Neural cell (in vitro differentiated cells): ENCODE measurements around the gene SLC12A5. TPM values are rescaled to one million over a fixed set of nuclear protein-coding genes. Genes with fewer than 3 reads are reported as not detected.
"Not testable (repeated sequence)": the region's sequence is repeated elsewhere in the genome, so short reads cannot be mapped to it uniquely, and the experiment has no call there.

Experiments
- H2AFZ ChIP-seq: fragments of 200-600, 300-800 bp; sonication (generic), shearing (Covaris generic); 2 replicates; pipeline ENCODE4 v1.6.0; 2014; ENCODE audit warnings: low read depth, mild to moderate bottlenecking, antibody characterized with exemption, low read length, moderate library complexity
- H3F3A ChIP-seq: fragments of 200-600 bp; shearing (Covaris generic); 2 replicates; pipeline ENCODE4 v1.6.1; 2016; ENCODE audit warnings: mild to moderate bottlenecking, moderate library complexity, mixed read lengths, antibody characterized with exemption, low read length; ENCODE audit not compliant: insufficient read depth, poor library complexity, severe bottlenecking
- H3K27ac ChIP-seq: fragments of 200-600, 300-800 bp; sonication (generic), shearing (Covaris generic); 2 replicates; pipeline ENCODE4 v1.5.1; 2014; ENCODE audit warnings: mild to moderate bottlenecking, low read length, moderate library complexity
- H3K27me3 ChIP-seq: fragments of 300-800, 200-600 bp; sonication (generic), shearing (Covaris generic); 2 replicates; pipeline ENCODE4 v1.6.0; 2014; ENCODE audit warnings: mild to moderate bottlenecking, low read depth, low read length, moderate library complexity; ENCODE audit not compliant: insufficient read depth
- H3K36me3 ChIP-seq: fragments of 300-800, 200-600 bp; sonication (generic), shearing (Covaris generic); 2 replicates; pipeline ENCODE4 v1.5.1; 2014; ENCODE audit warnings: mild to moderate bottlenecking, antibody characterized with exemption, low read length, moderate library complexity; ENCODE audit not compliant: insufficient read depth
- H3K4me2 ChIP-seq: fragments of 300-800, 200-600 bp; sonication (generic), shearing (Covaris generic); 2 replicates; pipeline ENCODE4 v1.6.0; 2014; ENCODE audit warnings: mild to moderate bottlenecking, low read length
- H3K4me3 ChIP-seq: fragments of 300-800, 200-600 bp; sonication (generic), shearing (Covaris generic); 2 replicates; pipeline ENCODE4 v1.5.1; 2014; ENCODE audit warnings: mild to moderate bottlenecking, low read length, moderate library complexity
- H3K79me2 ChIP-seq: fragments of 200-600 bp; shearing (Covaris generic); replicated peaks from 2 replicates; pipeline ENCODE4 v1.6.0; 2014; ENCODE audit warnings: mild to moderate bottlenecking, low read length, moderate library complexity; ENCODE audit not compliant: insufficient read depth
- H3K9ac ChIP-seq: fragments of 300-800, 200-600 bp; sonication (generic), shearing (Covaris generic); 2 replicates; pipeline ENCODE4 v1.6.1; 2016; ENCODE audit warnings: mild to moderate bottlenecking, low read length, mixed read lengths
- H3K9me2 ChIP-seq: fragments of 200-600 bp; shearing (Covaris generic); 2 replicates; pipeline ENCODE4 v1.6.1; 2016; ENCODE audit warnings: mild to moderate bottlenecking, low read length, mixed read lengths; ENCODE audit not compliant: insufficient read depth
- H3K9me3 ChIP-seq: fragments of 200-600, 300-800 bp; sonication (generic), shearing (Covaris generic); 2 replicates; pipeline ENCODE4 v1.6.1; 2016; ENCODE audit warnings: mild to moderate bottlenecking, mixed run types, low read length, moderate library complexity, mixed read lengths
- H4K20me1 ChIP-seq: fragments of 200-600 bp; shearing (Covaris generic); 2 replicates; pipeline ENCODE4 v1.6.1; 2016; ENCODE audit warnings: mild to moderate bottlenecking, mixed run types; ENCODE audit not compliant: insufficient read depth
- EP300 ChIP-seq: fragments of 450-650 bp; conservative IDR thresholded peaks from 2 replicates; pipeline ENCODE4 v1.6.1; 2014; ENCODE audit warnings: antibody characterized with exemption, mild to moderate bottlenecking, moderate library complexity; ENCODE audit not compliant: poor library complexity, severe bottlenecking
- EZH2 ChIP-seq: fragments of 200-600, 300-800 bp; shearing (Covaris generic), sonication (generic); IDR thresholded peaks from 2 replicates; pipeline ENCODE4 v1.6.1; 2014; ENCODE audit warnings: antibody characterized with exemption, low read length, borderline replicate concordance, mild to moderate bottlenecking; ENCODE audit not compliant: insufficient read depth, poor library complexity, severe bottlenecking
- MXI1 ChIP-seq: fragments of 450-650 bp; conservative IDR thresholded peaks from 2 replicates; pipeline ENCODE4 v1.6.1; 2014; ENCODE audit warnings: antibody characterized with exemption, mild to moderate bottlenecking; ENCODE audit not compliant: poor library complexity, severe bottlenecking
- POLR2AphosphoS5 ChIP-seq: IDR thresholded peaks from 2 replicates; pipeline ENCODE4 v1.6.1; 2012
- RAD21 ChIP-seq: fragments of 450-650 bp; conservative IDR thresholded peaks from 2 replicates; pipeline ENCODE4 v1.6.1; 2014; ENCODE audit warnings: antibody characterized with exemption, mild to moderate bottlenecking, moderate library complexity
- SMC3 ChIP-seq: fragments of 450-650 bp; conservative IDR thresholded peaks from 2 replicates; pipeline ENCODE4 v1.6.1; 2014; ENCODE audit warnings: antibody characterized with exemption, mild to moderate bottlenecking, moderate library complexity; ENCODE audit not compliant: poor library complexity
- TAF1 ChIP-seq: IDR thresholded peaks from 2 replicates; pipeline ENCODE4 v1.6.1; 2012; ENCODE audit warnings: low read depth
- polyA plus RNA-seq: library from polyadenylated mRNA; depleted of rRNA; stranded (reverse); fragments of >200 nt; gene quantifications from 2 replicates; pipeline ENCODE4 v1.2.3, GENCODE V29; 2014
- TF ChIP-seq, protein P1 (sequence below): IDR thresholded peaks from 2 replicates; pipeline ENCODE4 v1.6.1; 2012; ENCODE audit warnings: borderline replicate concordance
- TF ChIP-seq, protein P2 (sequence below): fragments of 450-650 bp; IDR thresholded peaks from 2 replicates; pipeline ENCODE4 v1.5.1; 2014; ENCODE audit warnings: antibody characterized with exemption, mild to moderate bottlenecking, moderate library complexity; ENCODE audit not compliant: poor library complexity, severe bottlenecking

SLC12A5 gene
- polyA plus RNA-seq, 1 donor from 2014 or later: 53.1 TPM

DNA sequence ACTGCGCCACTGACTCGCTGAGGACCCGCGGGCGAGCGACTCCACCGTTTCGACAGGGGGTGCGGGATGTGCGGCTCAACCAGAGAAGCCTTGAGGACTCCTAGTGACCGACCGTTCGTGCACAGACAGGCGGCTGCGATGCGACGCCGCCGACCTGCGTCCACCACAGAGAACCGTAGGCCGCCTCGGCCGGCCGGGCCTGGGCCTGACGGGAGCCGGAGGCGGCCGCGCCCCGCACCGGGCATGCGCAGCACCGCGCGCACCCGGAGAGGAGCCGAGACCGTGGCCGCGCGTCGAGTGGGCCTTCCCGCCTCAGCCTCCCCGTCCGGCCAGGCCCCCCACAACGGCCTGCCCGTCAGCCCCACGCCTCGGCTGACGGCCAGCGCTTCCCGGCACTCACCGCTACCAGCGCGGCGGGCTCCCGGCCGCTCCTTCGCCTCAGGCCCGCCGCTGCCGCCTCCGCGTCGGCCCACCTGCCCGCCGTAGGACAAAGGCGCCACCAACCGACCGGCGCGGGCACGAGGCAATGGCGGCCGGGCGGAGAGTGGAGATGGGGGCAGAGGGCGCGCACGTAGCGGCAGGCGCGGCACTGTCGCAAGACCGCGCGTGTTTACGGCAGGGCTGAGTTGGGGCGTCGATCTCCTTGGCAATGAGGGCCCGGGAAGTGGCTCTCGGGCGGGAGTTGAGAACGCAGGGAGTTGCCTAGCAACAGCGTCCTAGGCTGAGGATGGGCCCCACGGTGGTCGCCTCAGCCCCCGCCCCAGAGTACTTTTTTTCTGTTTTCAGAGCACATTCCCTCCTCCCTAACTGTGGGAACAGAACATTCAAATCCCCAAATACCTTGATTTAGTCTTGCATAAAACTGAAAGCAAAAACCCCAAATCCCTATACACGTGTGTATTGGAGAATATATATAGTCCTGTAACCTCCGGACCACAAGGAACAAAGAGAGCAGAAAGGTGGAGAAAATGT, 60.7 kb downstream of the SLC12A5 start, which contains the start of gene NCOA5:
TSS of gene NCOA5 (minus strand) at position 546 of the 972 bp plus-strand sequence. CDS start 10,538 bp downstream, outside the sequence.
- Histone ChIP-seq H3K79me2 (peaks cover 47% of the 10 kb centered on the region), H4K20me1 (peaks cover 21% of the 10 kb centered on the region), H3F3A (no peaks in the 10 kb centered on the region), H2AFZ (peak within 1 kb of the TSS; percentile 43), H3K9me3 (no peaks in the 10 kb centered on the region), H3K36me3 (no peaks in the 10 kb centered on the region), H3K9ac (peak within 1 kb of the TSS; percentile 97), H3K9me2 (no peaks in the 10 kb centered on the region), H3K4me3 (peak within 1 kb of the TSS; percentile 98), H3K27ac (peak within 1 kb of the TSS; percentile 94), H3K27me3 (no peaks in the 10 kb centered on the region), H3K4me2 (peak within 1 kb of the TSS; percentile 99)
- TF ChIP-seq, protein P1, sequence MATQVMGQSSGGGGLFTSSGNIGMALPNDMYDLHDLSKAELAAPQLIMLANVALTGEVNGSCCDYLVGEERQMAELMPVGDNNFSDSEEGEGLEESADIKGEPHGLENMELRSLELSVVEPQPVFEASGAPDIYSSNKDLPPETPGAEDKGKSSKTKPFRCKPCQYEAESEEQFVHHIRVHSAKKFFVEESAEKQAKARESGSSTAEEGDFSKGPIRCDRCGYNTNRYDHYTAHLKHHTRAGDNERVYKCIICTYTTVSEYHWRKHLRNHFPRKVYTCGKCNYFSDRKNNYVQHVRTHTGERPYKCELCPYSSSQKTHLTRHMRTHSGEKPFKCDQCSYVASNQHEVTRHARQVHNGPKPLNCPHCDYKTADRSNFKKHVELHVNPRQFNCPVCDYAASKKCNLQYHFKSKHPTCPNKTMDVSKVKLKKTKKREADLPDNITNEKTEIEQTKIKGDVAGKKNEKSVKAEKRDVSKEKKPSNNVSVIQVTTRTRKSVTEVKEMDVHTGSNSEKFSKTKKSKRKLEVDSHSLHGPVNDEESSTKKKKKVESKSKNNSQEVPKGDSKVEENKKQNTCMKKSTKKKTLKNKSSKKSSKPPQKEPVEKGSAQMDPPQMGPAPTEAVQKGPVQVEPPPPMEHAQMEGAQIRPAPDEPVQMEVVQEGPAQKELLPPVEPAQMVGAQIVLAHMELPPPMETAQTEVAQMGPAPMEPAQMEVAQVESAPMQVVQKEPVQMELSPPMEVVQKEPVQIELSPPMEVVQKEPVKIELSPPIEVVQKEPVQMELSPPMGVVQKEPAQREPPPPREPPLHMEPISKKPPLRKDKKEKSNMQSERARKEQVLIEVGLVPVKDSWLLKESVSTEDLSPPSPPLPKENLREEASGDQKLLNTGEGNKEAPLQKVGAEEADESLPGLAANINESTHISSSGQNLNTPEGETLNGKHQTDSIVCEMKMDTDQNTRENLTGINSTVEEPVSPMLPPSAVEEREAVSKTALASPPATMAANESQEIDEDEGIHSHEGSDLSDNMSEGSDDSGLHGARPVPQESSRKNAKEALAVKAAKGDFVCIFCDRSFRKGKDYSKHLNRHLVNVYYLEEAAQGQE: peak; percentile 88
- TF ChIP-seq POLR2AphosphoS5 (peak; percentile 99), MXI1 (peak; percentile 93), SMC3 (peak; percentile 67), TAF1 (peak; percentile 98), EZH2 (no peak), EP300 (peak; percentile 83), RAD21 (peak; percentile 63)
- TF ChIP-seq, protein P2, sequence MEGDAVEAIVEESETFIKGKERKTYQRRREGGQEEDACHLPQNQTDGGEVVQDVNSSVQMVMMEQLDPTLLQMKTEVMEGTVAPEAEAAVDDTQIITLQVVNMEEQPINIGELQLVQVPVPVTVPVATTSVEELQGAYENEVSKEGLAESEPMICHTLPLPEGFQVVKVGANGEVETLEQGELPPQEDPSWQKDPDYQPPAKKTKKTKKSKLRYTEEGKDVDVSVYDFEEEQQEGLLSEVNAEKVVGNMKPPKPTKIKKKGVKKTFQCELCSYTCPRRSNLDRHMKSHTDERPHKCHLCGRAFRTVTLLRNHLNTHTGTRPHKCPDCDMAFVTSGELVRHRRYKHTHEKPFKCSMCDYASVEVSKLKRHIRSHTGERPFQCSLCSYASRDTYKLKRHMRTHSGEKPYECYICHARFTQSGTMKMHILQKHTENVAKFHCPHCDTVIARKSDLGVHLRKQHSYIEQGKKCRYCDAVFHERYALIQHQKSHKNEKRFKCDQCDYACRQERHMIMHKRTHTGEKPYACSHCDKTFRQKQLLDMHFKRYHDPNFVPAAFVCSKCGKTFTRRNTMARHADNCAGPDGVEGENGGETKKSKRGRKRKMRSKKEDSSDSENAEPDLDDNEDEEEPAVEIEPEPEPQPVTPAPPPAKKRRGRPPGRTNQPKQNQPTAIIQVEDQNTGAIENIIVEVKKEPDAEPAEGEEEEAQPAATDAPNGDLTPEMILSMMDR: peak; percentile 69

DNA sequence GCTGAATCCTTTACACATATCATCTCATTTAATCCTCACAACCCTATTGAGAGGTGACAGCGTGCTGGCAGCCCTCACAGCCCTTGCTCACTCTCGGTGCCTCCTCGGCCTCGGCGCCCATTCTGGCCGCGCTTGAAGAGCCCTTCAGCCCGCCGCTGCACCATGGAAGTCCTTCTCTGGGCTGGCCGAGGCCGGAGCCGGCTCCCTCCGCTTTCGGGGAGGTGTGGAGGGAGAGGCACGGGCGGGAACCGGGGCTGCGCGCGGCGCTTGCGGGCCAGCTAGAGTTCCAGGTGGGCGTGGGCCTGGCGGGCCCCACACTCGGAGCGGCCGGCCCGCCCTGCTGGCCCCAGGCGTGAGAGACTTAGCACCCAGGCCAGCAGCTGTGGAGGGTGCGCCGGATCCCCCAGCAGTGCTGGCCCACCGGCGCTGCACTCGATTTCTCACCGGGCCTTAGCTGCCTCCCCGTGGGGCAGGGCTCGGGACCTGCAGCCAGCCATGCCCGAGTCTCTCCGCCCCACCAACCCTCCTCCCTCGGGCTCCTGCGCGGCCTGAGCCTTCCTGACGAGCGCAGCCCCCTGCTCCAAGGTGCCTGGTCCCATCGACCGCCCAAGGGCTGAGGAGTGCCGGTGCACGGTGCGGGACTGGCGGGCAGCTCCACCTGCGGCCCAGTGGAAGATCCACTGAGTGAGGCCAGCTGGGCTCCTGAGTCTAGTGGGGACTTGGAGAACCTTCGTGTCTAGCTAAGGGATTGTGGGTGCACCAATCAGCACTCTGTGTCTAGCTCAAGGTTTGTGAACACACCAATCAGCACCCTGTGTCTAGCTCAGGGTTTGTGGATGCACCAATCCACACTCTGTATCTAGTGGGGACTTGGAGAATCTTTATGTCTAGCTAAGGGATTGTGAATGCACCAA, 62.9 kb downstream of the SLC12A5 start:
- peaks cover 25% of the 10 kb centered on the region for H3K79me2 ChIP-seq
- H3K9me3 ChIP-seq, H3K4me2 ChIP-seq, H2AFZ ChIP-seq, H4K20me1 ChIP-seq, H3K27ac ChIP-seq, H3K9me2 ChIP-seq, H3F3A ChIP-seq, H3K9ac ChIP-seq, H3K4me3 ChIP-seq, H3K27me3 ChIP-seq, H3K36me3 ChIP-seq: not testable (repeated sequence)
